IPS DF 19.7 (cell line): ENCODE measurements around the gene FADS3.

Experiments used
- DNase-seq: peaks from one replicate; pipeline ENCODE4 v3.0.0-alpha.2; 2013; ENCODE audit warnings: low read depth, low spot score

Gene FADS3

DNA sequence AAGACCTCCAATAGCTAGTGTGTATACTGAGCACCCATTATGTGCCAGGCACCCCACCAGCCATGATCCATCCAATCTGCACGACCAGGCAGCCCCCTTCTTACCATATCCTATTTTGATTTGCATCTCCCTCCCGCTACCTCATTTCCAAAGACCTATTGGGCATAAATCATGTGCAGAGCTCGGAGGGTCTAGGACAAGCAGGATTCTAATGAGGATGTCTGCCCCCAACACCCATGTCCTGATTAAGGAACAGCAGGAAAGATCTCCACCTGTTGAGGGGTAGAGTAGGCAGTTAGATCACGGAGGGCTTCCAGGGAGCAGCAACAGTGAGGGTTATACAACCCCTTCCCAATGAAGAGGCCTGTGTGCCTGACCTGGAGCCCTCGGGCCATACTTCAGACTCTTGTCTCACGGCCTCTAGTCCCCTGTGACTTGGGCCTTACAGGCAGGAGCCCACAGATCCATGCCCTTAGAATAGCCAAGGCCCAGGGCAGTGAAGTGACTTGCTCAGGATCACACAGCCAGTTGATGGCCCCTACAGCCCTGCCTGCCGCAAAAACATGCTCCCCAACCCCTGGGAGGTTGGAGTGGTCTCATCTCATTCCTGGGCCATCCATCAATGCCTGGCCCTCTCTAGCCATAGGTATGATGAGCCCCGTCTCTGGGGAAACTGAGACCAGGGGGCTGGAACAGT, 22.5 kb upstream of the FADS3 start:
- no peak for DNase-seq

DNA sequence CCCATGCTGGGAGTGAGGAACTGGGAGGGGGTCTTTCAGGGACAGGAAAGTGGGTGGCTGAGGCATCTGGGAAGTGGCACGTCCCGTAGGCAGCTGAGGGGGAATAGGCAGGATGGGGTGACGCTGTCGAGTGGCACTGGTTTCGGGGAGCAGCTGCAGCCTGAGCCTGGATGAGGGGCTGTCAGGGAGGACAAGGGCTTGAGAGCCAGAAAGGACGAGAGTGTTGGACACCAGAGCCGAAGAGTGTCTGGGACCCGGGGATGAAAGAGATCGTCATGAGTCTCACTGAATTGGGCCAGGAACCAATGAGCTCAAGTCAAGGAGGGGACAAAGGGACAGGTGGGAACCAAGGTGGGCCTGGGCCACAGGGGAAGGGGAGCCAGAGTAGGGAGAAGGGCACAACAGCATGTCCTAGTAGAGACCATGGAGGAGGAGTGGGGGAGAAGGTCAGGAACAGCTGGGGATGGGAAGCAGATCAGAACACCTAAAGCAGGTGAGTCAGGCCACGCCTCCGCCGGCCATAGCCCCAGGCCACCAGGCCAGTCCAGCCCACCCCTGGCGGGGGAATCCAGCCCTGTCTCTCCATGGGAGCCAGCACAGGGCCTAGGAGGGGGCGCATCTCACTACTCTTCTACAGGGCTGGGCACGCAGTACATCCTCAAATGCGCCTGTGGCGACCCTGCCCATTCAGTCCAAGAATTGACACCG, 21.8 kb upstream of the FADS3 start:
- no peak for DNase-seq

DNA sequence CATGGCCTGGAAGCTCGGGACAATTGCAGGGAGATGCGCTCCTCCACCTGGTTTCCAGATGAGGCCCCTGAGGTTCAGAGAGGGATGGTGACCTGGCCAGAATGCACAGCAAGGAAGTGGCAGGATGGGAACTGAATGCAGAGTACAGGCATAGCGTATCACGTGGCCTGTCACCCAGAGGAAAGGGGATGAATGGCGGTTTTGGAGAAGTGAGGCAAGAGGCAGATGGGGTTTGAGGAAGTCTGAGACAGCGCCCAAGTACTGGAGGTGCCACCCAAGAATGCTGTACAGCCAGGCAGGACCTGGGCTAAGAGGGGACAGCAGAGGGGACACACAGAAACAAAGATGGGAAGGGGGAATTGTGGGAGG, 21.2 kb upstream of the FADS3 start:
- no peak for DNase-seq

GRCh38 chr11:61911701-61912529, 20.6 kb upstream of the FADS3 start:
- no peak for DNase-seq

DNA sequence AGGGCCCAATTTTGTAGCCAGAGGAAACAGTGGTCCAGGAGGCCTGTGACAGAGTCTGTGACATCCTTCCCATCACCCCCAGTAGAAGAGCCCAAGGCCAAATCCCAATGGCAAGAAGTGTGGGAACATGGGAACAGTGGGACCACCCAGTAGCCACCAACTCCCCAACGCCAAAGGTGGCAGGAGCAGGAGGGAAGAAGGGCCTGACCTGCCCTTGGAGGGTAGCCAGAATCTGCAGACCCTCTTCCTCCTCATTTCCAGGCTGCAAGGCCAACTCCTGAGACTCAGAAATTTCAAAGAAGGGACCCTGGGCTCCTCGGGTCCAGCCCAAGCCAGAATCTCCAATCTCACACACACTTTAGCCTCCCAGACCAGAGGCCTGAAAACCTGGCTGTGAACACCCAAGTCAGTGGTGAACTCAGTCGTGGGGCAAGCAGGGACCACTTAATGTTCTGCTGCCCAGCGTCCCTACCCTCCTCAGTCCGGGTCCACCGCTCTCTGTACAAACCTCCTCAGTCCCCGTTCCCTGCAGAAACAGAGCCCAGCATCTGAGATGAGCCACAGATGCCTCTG, 19.9 kb upstream of the FADS3 start:
- no peak for DNase-seq

- DNase-seq = no peak
These were observed 19.1 kb upstream of the FADS3 start for GRCh38 chr11:61910187-61911127.

GRCh38 chr11:61908730-61909316, 17.5 kb upstream of the FADS3 start:
- DNase-seq = no peak

GRCh38 chr11:61907871-61908729, 16.8 kb upstream of the FADS3 start:
- no peak for DNase-seq

- no peak for DNase-seq
These were observed 15.9 kb upstream of the FADS3 start for GRCh38 chr11:61907282-61907681.

GRCh38 chr11:61906522-61906909, 15.2 kb upstream of the FADS3 start:
- DNase-seq = no peak

GRCh38 chr11:61905801-61906521, 14.6 kb upstream of the FADS3 start:
- no peak for DNase-seq

DNA sequence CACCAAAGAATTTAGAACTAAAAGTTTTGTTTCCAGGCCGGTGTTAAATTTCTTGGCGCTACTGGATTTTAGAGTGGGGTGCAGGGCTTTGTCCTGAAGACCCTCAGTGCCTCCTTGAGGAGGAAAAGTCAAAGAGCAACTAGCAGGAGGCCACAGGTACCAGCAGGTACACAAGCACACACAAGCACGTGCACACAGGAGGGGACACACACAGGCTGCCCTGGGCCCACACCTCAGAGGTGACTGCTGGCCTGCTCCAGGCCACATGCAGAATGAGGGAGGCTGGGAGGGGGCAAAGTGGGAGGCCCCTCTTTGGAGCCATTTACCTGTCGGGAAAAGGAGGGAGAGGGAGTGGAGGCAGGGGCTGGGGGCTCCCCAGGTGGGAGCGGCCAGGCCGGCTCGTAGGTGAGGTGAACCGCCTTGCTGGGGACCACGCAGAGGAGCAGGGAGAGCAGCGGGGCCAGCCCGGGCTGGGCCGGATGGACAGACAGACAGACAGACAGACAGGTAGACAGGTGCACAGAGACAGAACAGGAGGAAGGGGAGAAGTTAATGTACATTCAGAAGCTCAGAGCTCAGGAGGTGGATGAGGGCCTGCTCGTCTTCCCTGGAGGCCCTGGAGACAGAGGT, 13.8 kb upstream of the FADS3 start:
- no peak for DNase-seq

DNA sequence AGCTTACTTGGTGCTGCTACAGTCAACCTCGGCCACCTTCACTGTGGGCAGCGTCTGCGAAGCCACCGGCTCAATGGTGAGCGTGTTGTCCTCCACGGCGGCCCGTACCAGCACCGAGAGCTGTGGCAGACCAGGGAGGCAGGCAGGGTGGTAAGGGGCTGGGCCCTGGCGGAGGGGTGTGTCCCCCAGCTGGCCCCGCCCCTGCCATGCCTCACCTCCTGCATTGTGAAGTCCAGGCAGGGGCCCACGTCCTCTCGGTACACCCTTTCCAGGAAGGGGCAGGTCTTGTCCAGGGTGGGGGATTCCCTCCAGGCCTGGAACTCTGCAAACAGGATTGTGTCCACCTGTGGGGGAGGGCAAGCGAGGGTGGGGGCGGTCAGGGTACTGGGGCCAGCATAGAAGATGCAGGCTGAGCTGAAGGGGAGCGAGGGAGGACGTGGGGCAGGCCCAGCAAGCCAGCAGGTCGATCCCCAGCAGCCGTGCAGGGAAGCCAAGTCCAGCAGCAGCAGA, 13.2 kb upstream of the FADS3 start:
- no peak for DNase-seq

GRCh38 chr11:61903845-61904244, 12.5 kb upstream of the FADS3 start:
- DNase-seq = no peak

- no peak for DNase-seq
These were observed 11.0 kb upstream of the FADS3 start for GRCh38 chr11:61902313-61902712.

GRCh38 chr11:61901397-61901796, 10.1 kb upstream of the FADS3 start:
- DNase-seq = no peak

GRCh38 chr11:61900251-61900650, 8.9 kb upstream of the FADS3 start:
- no peak for DNase-seq

- DNase-seq = no peak
These were observed 7.9 kb upstream of the FADS3 start for GRCh38 chr11:61899146-61899841.
